Trophoblast cell (in vitro differentiated cells and primary cell): ENCODE measurements around the gene RASAL2.

Experiments
- DNase-seq, 2 donors: peaks; one replicate each; pipeline ENCODE4 v3.0.0-alpha.2; 2016
- H2AFZ ChIP-seq: 2 replicates; pipeline ENCODE4 v1.6.1; 2013; ENCODE audit warnings: low read length, moderate library complexity, mild to moderate bottlenecking; ENCODE audit not compliant: insufficient read depth, poor library complexity
- H2AK5ac ChIP-seq: 2 replicates; pipeline ENCODE4 v1.6.1; 2013; ENCODE audit warnings: mild to moderate bottlenecking, low read length
- H2BK120ac ChIP-seq: 2 replicates; pipeline ENCODE4 v1.6.1; 2013; ENCODE audit warnings: low read length, mild to moderate bottlenecking, moderate library complexity; ENCODE audit not compliant: insufficient read depth, poor library complexity
- H2BK12ac ChIP-seq: 2 replicates; pipeline ENCODE4 v1.6.1; 2013; ENCODE audit warnings: mild to moderate bottlenecking, low read length, moderate library complexity
- H2BK5ac ChIP-seq: 2 replicates; pipeline ENCODE4 v1.6.1; 2013; ENCODE audit warnings: low read length, low read depth, moderate library complexity, mild to moderate bottlenecking; ENCODE audit not compliant: poor library complexity
- H3K14ac ChIP-seq: 2 replicates; pipeline ENCODE4 v1.6.1; 2013; ENCODE audit warnings: mild to moderate bottlenecking, low read length
- H3K18ac ChIP-seq: 2 replicates; pipeline ENCODE4 v1.6.1; 2013; ENCODE audit warnings: mild to moderate bottlenecking, low read length
- H3K23ac ChIP-seq: 2 replicates; pipeline ENCODE4 v1.6.1; 2013; ENCODE audit warnings: low read length
- H3K27ac ChIP-seq: 2 replicates; pipeline ENCODE4 v1.5.1; 2013; ENCODE audit warnings: low read depth, mild to moderate bottlenecking, inconsistent platforms, low read length, moderate library complexity
- H3K27me3 ChIP-seq: 2 replicates; pipeline ENCODE4 v1.6.1; 2013; ENCODE audit warnings: inconsistent platforms, mild to moderate bottlenecking, low read length, moderate library complexity; ENCODE audit not compliant: insufficient read depth
- H3K36me3 ChIP-seq, 2 experiments: 1 replicate in 1 of 2; 2 replicates in 1 of 2; pipeline ENCODE4 v1.6.1; 2013; ENCODE audit warnings: low read length in 2 of 2, mild to moderate bottlenecking in 2 of 2, moderate library complexity in 1 of 2; ENCODE audit not compliant: insufficient read depth in 2 of 2, control insufficient read depth in 1 of 2
- H3K4ac ChIP-seq: 2 replicates; pipeline ENCODE4 v1.6.1; 2013; ENCODE audit warnings: low read depth, mild to moderate bottlenecking, low read length, moderate library complexity
- H3K4me1 ChIP-seq, 2 experiments: 1 replicate in 1 of 2; 2 replicates in 1 of 2; pipeline ENCODE4 v1.6.1; 2013; ENCODE audit warnings: low read length in 2 of 2, mild to moderate bottlenecking in 2 of 2, moderate library complexity in 1 of 2; ENCODE audit not compliant: insufficient read depth in 2 of 2, control insufficient read depth in 1 of 2
- H3K4me2 ChIP-seq: 2 replicates; pipeline ENCODE4 v1.6.1; 2013; ENCODE audit warnings: inconsistent platforms, mild to moderate bottlenecking, low read length, moderate library complexity
- H3K4me3 ChIP-seq: 2 replicates; pipeline ENCODE4 v1.5.1; 2013; ENCODE audit warnings: mild to moderate bottlenecking, low read depth, low read length, inconsistent platforms
- H3K79me1 ChIP-seq: one replicate; pipeline ENCODE4 v1.6.1; 2013; ENCODE audit warnings: low read length
- H3K79me2 ChIP-seq: 2 replicates; pipeline ENCODE4 v1.6.1; 2013; ENCODE audit warnings: low read length, mild to moderate bottlenecking; ENCODE audit not compliant: control insufficient read depth, insufficient read depth, poor library complexity
- H3K9ac ChIP-seq: 2 replicates; pipeline ENCODE4 v1.6.1; 2013; ENCODE audit warnings: mild to moderate bottlenecking, low read length
- H3K9me3 ChIP-seq: 2 replicates; pipeline ENCODE4 v1.6.1; 2013; ENCODE audit warnings: low read depth, mild to moderate bottlenecking, control low read depth, inconsistent platforms, low read length; ENCODE audit not compliant: insufficient read depth
- H4K12ac ChIP-seq: 2 replicates; pipeline ENCODE4 v1.6.1; 2013; ENCODE audit warnings: low read depth, mild to moderate bottlenecking, low read length, moderate library complexity
- H4K8ac ChIP-seq: 2 replicates; pipeline ENCODE4 v1.6.1; 2013; ENCODE audit warnings: low read depth, mild to moderate bottlenecking, low read length, moderate library complexity
- H4K91ac ChIP-seq: one replicate; pipeline ENCODE4 v1.6.1; 2013; ENCODE audit warnings: low read depth, mild to moderate bottlenecking, low read length, moderate library complexity
- WGBS: extraction: QIAGEN DNeasy Blood & Tissue Kit; methylation state at CpG from one replicate; pipeline ENCODE4 v1.1.7; 2013; ENCODE audit warnings: missing lambda C conversion rate; ENCODE audit not compliant: insufficient read length, insufficient coverage; ENCODE audit errors: extremely low coverage; 5-methylcytosine and 5-hydroxymethylcytosine counted together

Gene RASAL2

GRCh38 chr1:178075333-178075732, 18.6 kb upstream of the RASAL2 start:
- Histone ChIP-seq H4K8ac (no peak overlapping the region), H2BK5ac (no peak overlapping the region), H3K9me3 (no peaks in the 10 kb centered on the region), H3K18ac (no peak overlapping the region), H2AK5ac (no peak overlapping the region), H3K4me3 (no peak overlapping the region), H4K91ac (no peak overlapping the region), H3K27ac (no peak overlapping the region), H3K79me1 (no peaks in the 10 kb centered on the region), H2AFZ (no peak overlapping the region), H3K9ac (no peak overlapping the region), H3K27me3 (no peaks in the 10 kb centered on the region), H3K4ac (no peak overlapping the region), H3K14ac (no peak overlapping the region), H3K36me3 (no peaks in the 10 kb centered on the region), H3K4me1 (no peaks in the 10 kb centered on the region), H3K23ac (no peak overlapping the region), H2BK120ac (no peak overlapping the region), H4K12ac (no peak overlapping the region), H3K4me2 (no peak overlapping the region), H2BK12ac (no peak overlapping the region), H3K79me2 (no peaks in the 10 kb centered on the region)
- no peak for DNase-seq

GRCh38 chr1:178076607-178077006, 17.3 kb upstream of the RASAL2 start:
- no peak overlapping the region for H3K4me3 ChIP-seq
- no peak overlapping the region for H2BK12ac ChIP-seq
- H2BK120ac ChIP-seq = no peak overlapping the region
- no peak overlapping the region for H4K8ac ChIP-seq
- no peaks in the 10 kb centered on the region for H3K36me3 ChIP-seq
- H2AK5ac ChIP-seq = no peak overlapping the region
- H3K79me1 ChIP-seq = no peaks in the 10 kb centered on the region
- no peak overlapping the region for H3K14ac ChIP-seq
- H3K4ac ChIP-seq = no peak overlapping the region
- no CpG with 5 or more reads among the region's 2 CpGs for WGBS
- no peaks in the 10 kb centered on the region for H3K9me3 ChIP-seq
- H3K79me2 ChIP-seq = no peaks in the 10 kb centered on the region
- H3K23ac ChIP-seq = no peak overlapping the region
- no peak overlapping the region for H4K12ac ChIP-seq
- H3K9ac ChIP-seq = no peak overlapping the region
- H2BK5ac ChIP-seq = no peak overlapping the region
- no peak overlapping the region for H4K91ac ChIP-seq
- H3K4me1 ChIP-seq = no peaks in the 10 kb centered on the region
- no peak overlapping the region for H3K27ac ChIP-seq
- H2AFZ ChIP-seq = no peak overlapping the region
- no peaks in the 10 kb centered on the region for H3K27me3 ChIP-seq
- no peak for DNase-seq
- H3K4me2 ChIP-seq = no peak overlapping the region
- H3K18ac ChIP-seq = no peak overlapping the region

- Histone ChIP-seq H3K27me3 (no peaks in the 10 kb centered on the region), H2BK5ac (no peak overlapping the region), H3K4ac (no peak overlapping the region), H3K4me1 (no peaks in the 10 kb centered on the region), H3K27ac (no peak overlapping the region), H3K18ac (no peak overlapping the region), H2AFZ (no peak overlapping the region), H3K36me3 (no peaks in the 10 kb centered on the region), H3K9ac (no peak overlapping the region), H3K9me3 (no peaks in the 10 kb centered on the region), H3K79me1 (no peaks in the 10 kb centered on the region), H3K79me2 (no peaks in the 10 kb centered on the region), H3K14ac (no peak overlapping the region), H4K8ac (no peak overlapping the region), H4K12ac (no peak overlapping the region), H2BK12ac (no peak overlapping the region), H3K23ac (no peak overlapping the region), H3K4me3 (no peak overlapping the region), H2AK5ac (no peak overlapping the region), H2BK120ac (no peak overlapping the region), H3K4me2 (no peak overlapping the region), H4K91ac (no peak overlapping the region)
- no peak for DNase-seq
Observed at GRCh38 chr1:178077917-178078316, 16.0 kb upstream of the RASAL2 start.

GRCh38 chr1:178086294-178086693, 7.6 kb upstream of the RASAL2 start:
- Histone ChIP-seq H3K27ac (no peak overlapping the region), H3K14ac (no peak overlapping the region), H3K4me3 (no peak overlapping the region), H3K23ac (no peak overlapping the region), H4K8ac (no peak overlapping the region), H3K9me3 (no peaks in the 10 kb centered on the region), H4K91ac (no peak overlapping the region), H2BK120ac (no peak overlapping the region), H2AFZ (no peak overlapping the region), H2BK12ac (no peak overlapping the region), H3K79me1 (no peaks in the 10 kb centered on the region), H3K9ac (no peak overlapping the region), H3K27me3 (no peaks in the 10 kb centered on the region), H4K12ac (no peak overlapping the region), H2AK5ac (no peak overlapping the region), H2BK5ac (no peak overlapping the region), H3K79me2 (no peaks in the 10 kb centered on the region), H3K4me2 (no peak overlapping the region), H3K18ac (no peak overlapping the region), H3K4ac (no peak overlapping the region), H3K4me1 (no peaks in the 10 kb centered on the region), H3K36me3 (no peaks in the 10 kb centered on the region)
- WGBS = no CpG with 5 or more reads among the region's 3 CpGs
- DNase-seq = no peak

GRCh38 chr1:178086766-178087165, 7.1 kb upstream of the RASAL2 start:
- Histone ChIP-seq H3K14ac (no peak overlapping the region), H3K79me1 (no peaks in the 10 kb centered on the region), H3K27me3 (no peaks in the 10 kb centered on the region), H3K9me3 (no peaks in the 10 kb centered on the region), H4K8ac (no peak overlapping the region), H3K4me3 (no peak overlapping the region), H3K4me2 (no peak overlapping the region), H4K91ac (no peak overlapping the region), H2AFZ (no peak overlapping the region), H3K4me1 (no peaks in the 10 kb centered on the region), H3K27ac (no peak overlapping the region), H2BK12ac (no peak overlapping the region), H2AK5ac (no peak overlapping the region), H3K4ac (no peak overlapping the region), H3K18ac (no peak overlapping the region), H3K9ac (no peak overlapping the region), H2BK120ac (no peak overlapping the region), H3K79me2 (no peaks in the 10 kb centered on the region), H4K12ac (no peak overlapping the region), H3K23ac (no peak overlapping the region), H3K36me3 (no peaks in the 10 kb centered on the region), H2BK5ac (no peak overlapping the region)
- DNase-seq = no peak
- WGBS = no CpG with 5 or more reads among the region's 4 CpGs
